Muscle of arm (tissue), 12 donors: ENCODE measurements around the gene HERC2. TPM values are rescaled to one million over a fixed set of nuclear protein-coding genes. Genes with fewer than 3 reads are reported as not detected.
A peak's percentile ranks its signal among the peaks of the same experiment; 100 is the strongest.
"Not testable (repeated sequence)": the region's sequence is repeated elsewhere in the genome, so short reads cannot be mapped to it uniquely, and the experiment has no call there.

Source experiments
- DNase-seq: peaks from one replicate; pipeline ENCODE4 v3.0.0-alpha.2; 2013
- polyA plus RNA-seq, 12 donors: library from polyadenylated mRNA; unstranded; fragments of 120-200 nt; gene quantifications; one replicate each; pipeline ENCODE4 v1.2.1, GENCODE V29; 2013; ENCODE audit not compliant: insufficient read length in 12 of 12

Gene HERC2
- polyA plus RNA-seq, 12 donors: 30.9 to 66.8 (median 36.6) TPM; not detected in 1

DNA sequence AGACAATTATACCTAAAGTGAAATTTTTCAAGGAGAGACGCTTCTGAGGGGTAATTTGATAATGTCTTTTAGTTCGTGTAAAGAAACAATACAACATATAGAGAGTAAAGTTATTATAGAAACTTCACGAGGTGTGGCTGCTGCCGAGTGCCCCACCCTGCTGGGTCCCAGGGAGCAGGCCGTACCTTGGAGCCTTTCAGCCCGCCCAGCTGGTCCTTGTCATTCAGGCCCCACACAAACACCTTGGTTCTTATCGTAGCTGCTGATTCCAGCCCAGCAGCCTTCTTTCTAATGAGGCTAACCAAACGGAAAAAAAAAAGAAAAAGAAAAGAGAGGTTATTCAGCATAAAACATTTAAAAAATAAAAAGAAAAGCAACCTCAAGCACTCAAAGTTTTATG, 139.8 kb downstream of the HERC2 start:
- no peak for DNase-seq

DNA sequence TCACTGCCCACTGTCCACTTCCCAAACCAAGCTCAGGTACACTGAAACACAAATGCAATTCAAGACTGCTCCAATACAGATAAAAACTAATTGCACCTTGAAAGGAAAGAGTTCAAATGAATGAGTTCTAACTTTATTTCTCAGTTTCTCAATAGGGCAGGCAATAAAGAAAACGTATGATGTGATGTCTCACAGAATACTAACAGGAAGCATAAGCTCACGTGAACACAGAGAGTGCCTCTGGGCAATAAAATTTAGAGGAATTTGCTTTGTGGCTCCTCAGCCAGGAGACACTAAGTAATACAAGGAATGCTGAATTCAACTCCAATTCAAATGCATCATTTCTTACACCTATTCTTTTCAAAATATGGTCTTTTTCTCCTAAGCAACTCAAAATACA, 140.6 kb downstream of the HERC2 start:
- DNase-seq: no peak

DNA sequence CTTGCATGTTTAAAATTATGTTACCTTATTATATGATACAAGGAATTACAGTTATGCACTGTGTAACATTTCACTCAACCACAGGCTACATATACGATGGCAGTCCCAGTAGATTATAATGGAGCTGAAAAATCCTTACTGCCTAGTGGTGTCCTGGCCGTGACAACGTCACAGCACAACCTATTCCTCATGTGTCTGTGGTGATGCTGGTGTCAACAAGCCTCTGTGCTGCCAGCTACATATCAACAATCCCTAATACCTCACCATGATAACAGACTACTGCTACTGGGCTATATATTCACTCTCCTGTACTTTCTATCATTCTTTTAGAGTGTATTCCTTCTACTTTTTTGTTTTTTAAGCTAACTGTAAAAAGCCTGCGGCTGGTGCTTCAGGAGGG, 142.7 kb downstream of the HERC2 start:
- DNase-seq: no peak

DNA sequence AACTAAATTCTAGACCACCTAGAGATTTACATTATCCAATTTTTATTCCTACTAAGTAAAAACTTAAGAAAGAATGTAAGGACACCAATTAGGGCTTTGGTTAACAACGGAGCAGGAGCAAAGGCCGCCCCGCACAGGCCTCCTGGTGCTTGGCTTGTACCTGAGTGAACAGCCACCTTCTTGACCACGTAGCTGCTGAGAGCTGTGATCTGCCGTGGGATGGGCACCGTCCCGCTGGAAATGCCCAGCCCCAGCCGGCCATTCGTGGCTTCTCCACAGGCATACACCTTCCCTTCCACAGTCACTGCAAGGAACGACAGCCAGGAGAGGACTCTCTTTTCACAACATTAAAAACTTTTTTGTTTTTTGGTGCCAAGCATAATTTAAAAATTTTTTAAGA, 143.3 kb downstream of the HERC2 start:
- DNase-seq: no peak

DNA sequence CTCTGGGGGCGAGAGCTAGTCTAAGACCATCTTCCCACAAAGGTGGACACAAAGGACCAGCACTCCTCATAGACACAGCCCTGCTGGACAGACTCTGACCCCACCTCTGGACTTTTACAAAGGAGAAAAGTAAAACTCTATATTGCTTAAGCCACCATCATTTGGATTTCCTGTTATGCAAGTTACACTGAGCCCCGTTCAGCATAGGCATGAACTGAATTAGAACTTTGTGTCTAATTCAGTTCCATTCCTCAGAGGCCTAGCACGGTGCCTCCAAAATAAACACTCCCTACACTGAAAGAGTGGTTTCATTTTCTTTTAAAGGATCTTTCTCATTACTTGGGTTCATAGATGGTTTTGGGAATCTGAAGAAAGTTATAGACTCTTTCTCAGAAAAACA, 143.7 kb downstream of the HERC2 start:
- DNase-seq: no peak

DNA sequence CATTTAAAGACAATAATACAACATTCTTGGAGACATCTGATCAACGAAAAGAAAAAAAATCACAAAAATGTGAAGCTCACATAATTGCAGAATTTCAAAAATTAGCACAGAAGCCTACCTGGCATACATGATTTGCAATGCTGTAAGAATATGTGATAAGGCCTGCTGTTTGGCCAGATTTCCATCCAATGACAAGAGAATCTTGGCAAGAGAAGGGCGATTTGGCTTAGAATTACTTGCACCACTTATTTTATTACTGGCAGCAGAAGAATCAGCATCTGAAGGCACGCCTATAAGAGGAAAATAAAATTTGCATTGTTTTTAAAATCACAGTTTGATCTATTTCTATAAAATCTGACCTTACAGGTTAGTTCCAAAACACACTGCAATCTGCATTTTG, 152.6 kb downstream of the HERC2 start:
- no peak for DNase-seq

DNA sequence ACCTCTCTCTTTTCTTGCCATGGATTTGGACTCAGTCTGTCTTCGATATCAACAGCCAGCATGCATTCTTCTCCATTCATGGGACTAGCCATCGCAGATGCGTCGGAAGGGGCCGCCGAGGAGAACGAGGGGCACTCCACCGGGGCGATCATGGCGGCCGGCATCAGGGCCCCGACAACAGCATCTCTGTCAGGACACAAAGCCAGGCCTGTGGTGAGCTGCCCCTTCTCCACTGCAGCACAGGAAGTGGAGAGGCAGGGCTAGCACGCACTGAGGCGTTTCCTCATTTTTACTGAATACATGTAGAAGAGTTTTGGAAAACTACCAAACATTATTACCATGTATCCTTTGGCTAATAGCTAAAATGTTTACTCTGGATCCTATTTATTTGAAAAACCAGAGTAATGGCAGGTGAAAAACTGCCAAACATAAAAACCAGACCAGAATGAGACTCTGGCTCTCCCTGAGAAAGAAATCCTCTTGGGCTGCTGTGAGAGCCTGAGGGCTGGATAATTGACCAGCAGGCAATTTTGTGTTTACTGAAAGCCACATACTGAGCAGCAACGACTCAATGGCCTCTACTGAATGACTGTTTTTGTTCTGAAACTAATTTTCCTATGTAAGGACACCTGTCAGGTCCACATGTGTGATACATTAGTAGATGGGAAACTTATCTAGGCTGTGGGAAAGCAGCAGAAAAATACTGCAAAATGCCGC, 153.4 kb downstream of the HERC2 start:
- DNase-seq: not testable (repeated sequence)

DNA sequence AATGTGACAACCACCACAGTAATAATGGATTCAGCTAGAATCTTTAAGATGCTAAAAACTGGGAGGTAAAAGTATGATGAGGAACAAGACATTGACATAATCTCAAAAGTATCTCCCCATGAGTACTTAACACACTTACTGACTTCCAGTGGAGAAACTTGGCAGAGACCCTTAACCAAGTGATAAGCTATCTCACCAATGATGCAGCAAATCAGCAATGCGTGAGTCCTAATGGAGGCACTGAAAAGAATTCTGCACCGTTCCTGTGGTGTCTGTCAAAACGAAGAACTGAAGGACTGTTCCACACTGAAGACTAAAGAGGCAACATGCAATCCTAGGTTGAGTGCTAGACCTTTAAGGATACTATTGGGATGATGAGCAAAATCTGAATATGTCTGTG, 154.9 kb downstream of the HERC2 start:
- DNase-seq: no peak

DNA sequence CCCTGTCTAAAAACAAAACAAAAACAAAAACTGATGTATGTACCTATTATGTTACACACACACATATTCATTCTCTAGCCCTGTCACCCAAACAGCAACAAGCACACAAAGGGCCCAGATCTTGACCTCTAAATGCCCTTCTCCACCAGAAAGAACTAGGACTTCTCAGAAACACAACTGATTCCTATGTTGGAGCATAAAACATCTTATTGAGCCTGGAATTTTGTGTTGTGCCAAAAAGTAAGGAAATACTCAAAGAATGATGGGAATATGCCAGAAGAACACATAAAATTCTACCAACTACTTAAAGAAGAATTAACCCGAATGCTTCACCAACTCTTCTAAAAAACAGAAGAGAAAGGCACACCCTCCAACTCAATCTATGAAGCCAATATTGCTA, 156.2 kb downstream of the HERC2 start:
- DNase-seq: no peak

DNA sequence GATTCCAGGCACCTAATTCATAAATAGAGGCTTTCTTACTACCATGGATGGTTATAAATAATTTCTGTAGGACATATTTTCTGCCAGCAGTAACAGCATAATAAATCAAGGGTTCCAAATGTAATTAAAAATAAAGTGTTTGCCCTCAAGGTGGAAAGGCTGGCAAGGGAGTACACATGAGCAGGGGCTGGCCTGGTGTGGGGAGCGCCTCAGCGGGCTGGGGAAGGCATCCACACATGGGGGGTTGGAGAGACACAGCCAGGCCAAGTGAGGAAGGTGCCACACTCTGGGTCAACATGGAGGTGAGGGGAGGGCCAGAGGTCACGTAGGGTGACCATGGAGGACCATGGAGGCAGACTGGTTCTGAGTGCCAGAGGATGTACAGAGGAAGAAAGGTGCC, 157.1 kb downstream of the HERC2 start:
- DNase-seq: no peak

DNA sequence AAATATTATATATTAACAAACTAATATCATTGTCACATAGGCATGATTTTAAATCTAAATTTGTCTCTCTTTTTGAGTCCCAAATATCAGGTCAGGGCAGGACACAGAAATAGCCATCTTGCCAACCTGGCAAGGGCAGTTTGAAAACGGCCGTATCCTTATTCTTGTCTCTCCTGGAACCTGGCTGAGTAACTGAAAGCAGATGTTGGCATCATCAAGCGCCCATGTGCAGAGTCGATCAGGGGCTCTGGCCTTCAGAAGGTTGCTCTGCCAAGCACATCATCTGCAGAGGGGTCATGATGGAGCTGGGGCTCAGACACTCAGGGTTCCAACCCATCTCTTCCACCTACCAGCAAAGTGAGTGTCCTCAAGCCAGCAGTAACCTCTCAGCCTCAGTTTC, 167.7 kb downstream of the HERC2 start:
- peak; percentile 15 for DNase-seq

DNA sequence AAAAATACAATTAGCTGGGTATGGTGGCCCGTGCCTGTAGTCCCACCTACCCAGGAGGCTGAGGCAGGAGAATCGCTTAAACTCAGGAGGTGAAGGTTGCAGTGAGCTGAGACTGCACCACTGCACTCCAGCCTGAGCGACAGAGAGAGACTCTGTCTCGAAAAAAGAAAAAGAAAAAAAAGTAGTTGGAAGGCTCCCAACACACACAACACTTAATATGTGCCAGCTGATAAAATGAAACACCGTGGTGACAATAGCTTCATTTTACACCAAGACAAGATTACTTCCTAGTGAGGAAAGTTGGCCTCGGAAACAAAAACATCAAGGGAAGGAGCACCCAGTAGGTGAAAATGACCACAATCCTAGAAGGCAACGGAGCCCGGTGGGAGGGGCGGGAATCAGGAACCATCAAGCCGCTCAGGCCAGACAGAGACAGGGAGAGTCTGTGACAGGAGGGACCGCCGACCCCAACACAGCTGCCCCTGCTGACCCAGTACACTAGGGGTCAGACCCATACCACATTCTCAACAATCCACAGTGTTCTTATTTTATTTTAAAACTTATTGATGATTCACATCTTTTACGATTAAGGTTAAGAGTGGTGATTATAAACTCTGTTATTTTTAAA, 168.4 kb downstream of the HERC2 start:
- no peak for DNase-seq

DNA sequence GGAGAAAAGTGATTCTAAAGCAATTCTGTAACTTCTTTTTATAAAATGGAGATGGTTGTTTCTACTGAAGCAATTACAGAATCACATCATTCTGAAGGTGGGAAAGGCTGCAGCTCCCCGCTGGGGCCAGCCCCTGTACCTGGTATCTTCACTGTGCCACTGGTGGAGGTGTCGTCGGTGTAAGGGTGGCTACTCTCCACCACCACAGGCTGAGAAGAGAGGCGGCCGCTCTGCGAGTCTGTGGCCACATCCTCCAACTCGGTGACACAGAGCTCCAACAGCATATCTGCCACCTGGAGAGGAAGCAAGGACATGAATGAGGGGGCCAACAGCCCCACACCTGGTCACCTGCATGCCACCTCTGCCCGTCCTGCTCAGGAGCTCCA, 169.4 kb downstream of the HERC2 start:
- not testable (repeated sequence) for DNase-seq

DNA sequence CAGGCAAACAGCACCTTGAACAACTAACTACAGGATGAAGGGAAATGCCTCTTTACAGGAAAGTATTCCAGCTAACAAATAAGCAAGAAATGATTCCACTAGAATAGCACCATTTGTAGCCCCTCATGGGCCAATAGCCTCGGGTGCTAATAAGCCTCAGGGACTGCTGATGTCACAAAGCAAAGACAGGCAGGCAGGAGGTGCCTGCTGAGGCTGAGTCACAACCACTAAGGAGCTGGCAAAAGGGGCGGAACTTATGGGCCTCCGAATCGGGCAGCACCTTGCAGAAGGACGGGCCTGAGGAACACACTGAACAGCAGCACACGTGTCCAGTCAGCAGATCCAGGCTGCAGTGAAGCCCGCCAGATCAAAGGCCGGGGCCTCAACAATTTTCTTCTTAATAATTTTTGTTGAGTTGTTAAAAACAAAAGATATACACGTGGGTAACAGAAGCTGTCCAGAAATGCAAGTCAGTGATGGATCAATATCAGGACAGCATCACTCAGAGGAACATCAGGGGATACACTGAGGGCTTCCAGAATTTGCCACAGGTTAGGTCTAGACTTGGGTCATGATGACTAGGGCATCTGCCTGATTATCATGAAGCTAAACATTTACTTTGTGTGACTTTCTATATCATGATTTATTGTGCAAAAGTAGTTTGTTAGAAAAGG, 170.0 kb downstream of the HERC2 start:
- not testable (repeated sequence) for DNase-seq

DNA sequence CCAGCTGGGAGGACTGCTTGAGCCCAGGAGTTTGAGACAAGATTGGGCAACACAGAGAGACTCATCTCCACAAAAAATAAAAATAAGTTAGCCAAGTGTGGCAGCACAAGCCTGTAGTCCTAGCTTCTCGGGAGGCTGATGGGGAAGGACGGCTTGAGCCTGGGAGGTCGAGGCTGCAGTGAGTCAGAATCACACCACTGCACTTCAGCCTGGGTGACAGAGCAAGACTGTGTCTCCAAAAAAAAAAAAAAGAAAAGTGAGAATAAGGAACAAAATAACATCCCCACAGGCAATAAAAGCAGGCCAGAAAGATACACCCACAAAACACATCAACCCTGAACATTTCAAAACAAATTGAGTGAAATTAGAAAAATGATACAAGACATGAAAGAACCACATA, 174.2 kb downstream of the HERC2 start:
- DNase-seq: no peak

DNA sequence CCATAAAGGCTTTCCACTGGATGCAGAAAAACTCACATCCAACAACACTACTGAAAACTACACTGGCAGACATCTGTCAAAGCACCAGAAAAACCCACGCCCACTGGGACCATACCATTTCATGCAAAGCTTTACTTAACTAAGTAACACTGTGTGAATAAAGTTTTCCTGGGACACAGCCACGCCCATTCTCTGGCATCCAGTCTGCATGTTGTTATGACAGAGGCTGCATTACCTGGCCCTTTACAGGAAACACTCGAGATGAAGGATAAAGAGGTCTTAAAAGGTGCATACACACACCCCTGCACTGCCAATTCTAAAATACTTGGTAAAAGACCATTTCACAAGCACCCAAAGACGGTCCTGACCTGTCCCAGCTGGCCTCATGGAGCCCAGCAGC, 176.6 kb downstream of the HERC2 start:
- DNase-seq: not testable (repeated sequence)

DNA sequence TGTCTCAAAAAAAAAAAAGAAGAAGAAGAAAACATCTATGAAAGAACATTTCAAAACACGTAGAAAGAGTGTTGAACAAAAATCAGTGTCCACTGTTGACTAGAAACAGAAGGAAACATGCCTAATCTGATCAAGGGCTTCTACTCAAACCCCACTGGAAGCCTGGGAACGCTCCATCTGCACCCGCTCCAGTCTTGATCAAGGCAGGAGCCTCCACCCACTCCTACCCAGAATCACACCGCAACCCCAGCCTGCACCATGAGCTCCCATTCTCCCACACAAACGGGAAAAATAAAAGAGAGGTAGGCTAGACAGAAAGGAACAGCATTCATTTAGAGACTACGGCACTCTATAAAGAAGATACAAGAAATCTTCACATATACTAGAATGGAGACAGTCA, 181.9 kb downstream of the HERC2 start:
- DNase-seq: no peak

DNA sequence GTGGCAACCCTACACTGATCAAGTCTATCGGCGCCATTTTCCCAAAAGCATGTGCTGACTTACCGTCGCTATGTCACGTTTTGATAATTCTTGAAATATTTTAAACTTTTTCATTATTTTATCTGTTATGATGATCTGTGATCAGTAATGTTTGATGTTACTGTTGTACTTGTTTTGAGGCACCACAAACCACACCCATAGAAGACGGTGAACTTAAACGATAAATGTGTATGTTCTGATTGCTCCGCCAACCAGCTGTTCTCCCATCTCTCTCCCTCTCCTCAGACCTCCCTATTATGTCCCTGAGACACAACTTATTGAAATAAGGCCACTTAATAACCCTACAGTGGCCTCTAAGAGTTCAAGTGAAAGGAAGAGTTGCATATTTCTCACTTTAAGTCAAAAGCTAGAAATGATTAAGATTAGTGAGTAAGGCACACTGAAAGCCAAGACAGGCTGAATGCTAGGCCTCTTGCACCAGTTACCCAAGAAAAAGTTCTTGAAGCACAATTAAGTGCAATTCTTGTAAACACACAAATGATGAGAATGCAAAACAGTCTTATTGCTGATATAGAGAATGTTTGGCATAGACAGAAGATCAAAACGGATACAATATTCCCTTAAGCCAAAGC, 184.5 kb downstream of the HERC2 start:
- DNase-seq: not testable (repeated sequence)

DNA sequence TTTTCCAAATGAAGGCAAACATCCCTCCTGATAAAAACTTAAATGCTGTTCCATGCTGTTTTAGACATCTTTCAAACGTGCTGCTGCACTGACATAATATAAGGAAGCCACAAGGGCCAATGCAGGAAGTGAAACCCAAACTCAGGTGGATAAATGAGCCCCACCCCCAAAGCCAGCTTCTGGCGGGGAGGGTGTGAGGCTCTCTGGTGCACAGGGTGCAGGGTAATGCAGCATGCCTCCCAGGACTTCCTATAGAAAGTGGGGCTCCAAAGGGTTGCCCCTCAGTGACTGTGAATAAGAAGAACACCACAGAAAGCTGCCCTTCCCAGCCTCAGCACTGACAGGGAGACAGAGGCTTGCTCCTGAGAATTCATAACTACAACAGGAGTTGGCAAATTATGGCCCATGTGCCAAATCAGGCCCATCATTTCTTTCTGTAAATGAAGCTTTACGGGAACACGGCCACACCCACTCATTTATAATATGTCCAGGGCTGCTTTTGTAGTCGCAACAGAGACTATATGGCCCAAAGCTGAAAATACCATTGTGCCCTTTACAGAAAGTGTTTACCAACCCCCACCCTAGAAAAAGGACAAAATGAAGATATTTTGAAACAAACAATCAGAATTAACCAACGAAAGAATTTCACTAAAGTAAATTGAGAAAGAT, 185.6 kb downstream of the HERC2 start:
- not testable (repeated sequence) for DNase-seq

DNA sequence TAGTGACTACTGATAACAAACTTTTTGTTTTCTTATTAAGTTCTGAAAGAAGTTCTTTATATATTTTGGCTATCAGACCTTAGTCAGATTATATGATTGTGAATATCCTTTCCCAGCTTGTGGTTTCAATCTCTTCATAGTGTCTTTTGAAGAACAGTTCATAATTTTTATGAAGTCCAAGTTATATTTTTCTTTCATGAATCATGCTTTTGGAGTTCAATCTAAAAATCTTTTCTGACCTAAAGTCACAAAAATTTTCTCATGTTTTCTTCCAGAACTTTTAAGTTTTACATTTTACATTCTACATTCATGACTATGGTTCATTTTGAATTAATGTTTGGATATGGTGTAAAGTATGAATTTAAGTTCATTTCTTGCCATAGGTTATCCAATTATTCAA, 188.7 kb downstream of the HERC2 start:
- DNase-seq: no peak

DNA sequence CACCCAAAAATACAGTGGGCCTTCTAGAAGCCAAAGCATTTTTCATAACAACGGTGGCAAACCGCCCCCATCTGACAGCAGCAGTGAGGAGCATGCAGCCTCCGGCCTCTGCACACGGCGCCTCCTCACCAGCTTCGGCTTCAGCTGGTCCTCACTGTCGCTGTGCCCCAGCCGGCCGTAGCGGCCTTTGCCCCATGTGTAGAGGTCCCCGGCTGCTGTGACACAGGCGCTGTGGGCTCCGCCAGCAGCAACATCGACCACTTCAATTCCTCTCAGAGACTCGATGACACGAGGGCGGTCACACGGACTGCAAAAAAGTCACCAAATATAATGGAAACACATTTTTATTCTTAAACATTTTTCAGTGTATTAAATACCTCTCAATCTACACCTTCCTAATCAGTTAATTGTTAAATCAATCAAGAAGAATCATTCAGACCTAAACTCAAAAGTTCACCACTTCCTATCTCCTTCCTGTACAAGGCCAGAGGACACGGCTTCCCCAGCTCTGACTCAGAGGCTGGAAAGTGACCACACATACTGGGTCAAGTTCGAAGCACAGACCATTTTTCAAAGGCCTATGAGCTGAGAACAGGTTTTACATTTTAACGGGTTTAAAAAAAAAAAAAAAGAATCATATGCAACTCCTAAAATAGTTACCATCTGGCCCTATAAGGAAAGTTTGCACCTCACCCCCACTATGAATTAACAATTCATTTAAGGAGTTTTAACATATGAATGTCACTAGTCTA, 189.3 kb downstream of the HERC2 start:
- DNase-seq: no peak
